COLO668 (cell line): ENCODE results near the gene TSPAN18.

Source experiments
- DNase-seq: peaks from one replicate; lab custom pipeline; 2025; ENCODE audit not compliant: unreplicated experiment; lab: John Stamatoyannopoulos, UW

Gene TSPAN18

GRCh38 chr11:44709966-44710365 is 16.8 kb upstream of the TSPAN18 start:
- DNase-seq: no peak

- DNase-seq: no peak
These were observed 15.5 kb upstream of the TSPAN18 start for GRCh38 chr11:44711113-44711786.

GRCh38 chr11:44711787-44712608 is 14.8 kb upstream of the TSPAN18 start:
- DNase-seq: peak; percentile 16

GRCh38 chr11:44713022-44713421 is 13.7 kb upstream of the TSPAN18 start:
- DNase-seq: no peak

- no peak for DNase-seq
These were observed 10.5 kb upstream of the TSPAN18 start for GRCh38 chr11:44716256-44716655.

GRCh38 chr11:44718057-44718456 is 8.7 kb upstream of the TSPAN18 start:
- DNase-seq: no peak

- no peak for DNase-seq
These were observed 8.0 kb upstream of the TSPAN18 start for GRCh38 chr11:44718612-44719390.

- DNase-seq: no peak
These were observed 1.6 kb upstream of the TSPAN18 start for GRCh38 chr11:44725016-44725685.

- DNase-seq: no peak
These were observed 942 bp upstream of the TSPAN18 start for GRCh38 chr11:44725757-44726282.

GRCh38 chr11:44727114-44727372 is 281 bp downstream of the TSPAN18 start:
- no peak for DNase-seq

- peak; percentile 75 for DNase-seq
These were observed 868 bp downstream of the TSPAN18 start for GRCh38 chr11:44727373-44728287.

- DNase-seq: no peak
These were observed 1.7 kb downstream of the TSPAN18 start for GRCh38 chr11:44728491-44728910.

- DNase-seq: no peak
These were observed 2.3 kb downstream of the TSPAN18 start for GRCh38 chr11:44729063-44729462.

- no peak for DNase-seq
These were observed 3.0 kb downstream of the TSPAN18 start for GRCh38 chr11:44729713-44730112.

- DNase-seq: no peak
These were observed 4.0 kb downstream of the TSPAN18 start for GRCh38 chr11:44730775-44731174.

GRCh38 chr11:44731685-44732430 is 5.1 kb downstream of the TSPAN18 start:
- DNase-seq: no peak

GRCh38 chr11:44732564-44732963 is 5.8 kb downstream of the TSPAN18 start:
- DNase-seq: no peak

- no peak for DNase-seq
These were observed 7.1 kb downstream of the TSPAN18 start for GRCh38 chr11:44733877-44734276.

GRCh38 chr11:44734843-44735381 is 8.2 kb downstream of the TSPAN18 start:
- no peak for DNase-seq
